Lung (tissue), 12 donors: ENCODE results near the gene RNH1. TPM values are rescaled to one million over a fixed set of nuclear protein-coding genes. Genes with fewer than 3 reads are reported as not detected.

Experiments
- ATAC-seq: fragments of 200-7000 bp; cut with Tn5 transposase; one replicate; pipeline ENCODE4 v1.9.1; 2020; ENCODE audit warnings: moderate number of reproducible peaks; ENCODE audit not compliant: insufficient read depth, low FRiP score
- DNase-seq, 3 donors: peaks; one replicate each; pipeline ENCODE4 v3.0.0-alpha.2; 2013 to 2017
- H3K27ac ChIP-seq, 2 donors: one replicate each; pipeline ENCODE4 v1.5.1; 2013; ENCODE audit warnings: mild to moderate bottlenecking in 2 of 2, moderate library complexity in 2 of 2, control low read depth in 1 of 2, inconsistent platforms in 1 of 2, low read depth in 1 of 2, low read length in 1 of 2
- H3K27me3 ChIP-seq, 3 donors: one replicate each; pipeline ENCODE4 v1.5.1; 2013; ENCODE audit warnings: low read length in 2 of 3; ENCODE audit not compliant: control insufficient read depth in 3 of 3, insufficient read depth in 3 of 3
- H3K36me3 ChIP-seq, 4 donors: one replicate each; pipeline ENCODE4 v1.5.1; 2013; ENCODE audit warnings: low read length in 4 of 4, mild to moderate bottlenecking in 1 of 4, moderate library complexity in 1 of 4; ENCODE audit not compliant: control insufficient read depth in 4 of 4, insufficient read depth in 4 of 4
- H3K4me1 ChIP-seq, 5 donors: one replicate each; pipeline ENCODE4 v1.5.1; 2013; ENCODE audit warnings: low read length in 5 of 5, mild to moderate bottlenecking in 2 of 5, moderate library complexity in 1 of 5; ENCODE audit not compliant: control insufficient read depth in 5 of 5, insufficient read depth in 5 of 5
- H3K4me3 ChIP-seq: one replicate; pipeline ENCODE4 v1.5.1; 2013; ENCODE audit warnings: mild to moderate bottlenecking, control low read depth, moderate library complexity
- H3K9ac ChIP-seq, 2 donors: one replicate each; pipeline ENCODE4 v1.5.1; 2013; ENCODE audit warnings: low read length in 2 of 2, control low read depth in 1 of 2; ENCODE audit not compliant: insufficient read depth in 1 of 2
- H3K9me3 ChIP-seq, 4 donors: one replicate each; pipeline ENCODE4 v1.5.1; 2013; ENCODE audit warnings: low read length in 3 of 4, mild to moderate bottlenecking in 1 of 4, moderate library complexity in 1 of 4; ENCODE audit not compliant: control insufficient read depth in 4 of 4, insufficient read depth in 3 of 4
- WGBS, 2 donors: extraction: QIAGEN DNeasy Blood & Tissue Kit; methylation state at CpG; one replicate each; pipeline ENCODE4 v1.1.7; 2013; 5-methylcytosine and 5-hydroxymethylcytosine counted together
- polyA plus RNA-seq, 2 donors: library from polyadenylated mRNA; stranded (reverse); fragments of 200-250 nt; gene quantifications; one replicate each; pipeline ENCODE4 v1.2.1, GENCODE V29; 2013
- total RNA-seq, 2 donors: library from RNA; depleted of rRNA in 1 of 2; stranded (reverse); fragments of >200 nt in 1 of 2; gene quantifications; one replicate each; pipeline ENCODE4 v1.2.1, GENCODE V29; 2014 to 2021
- TF ChIP-seq, protein P1 (sequence below): IDR thresholded peaks from 2 replicates; pipeline ENCODE4 v1.5.1; 2012; ENCODE audit warnings: mild to moderate bottlenecking; ENCODE audit errors: control extremely low read depth, extremely low read depth
- donor health status: control.
- donor health status: control.
- donor health status: Bipolar disorder and iron deficiency.
- donor health status: healthy.
- donor health status: DM: yes; HTN: yes; CAD: no.

RNH1 gene
- total and polyA plus RNA-seq, 4 donors = 152 to 315 (median 233) TPM

GRCh38 chr11:550021-550745 is 43.1 kb upstream of the RNH1 start:
- Histone ChIP-seq H3K9me3 (no peaks in the 10 kb centered on the region), H3K4me3 (no peak overlapping the region), H3K27me3 (peaks cover 0 to 8% (median 0%) of the 10 kb centered on the region in 3 donors), H3K36me3 (no peaks in the 10 kb centered on the region), H3K27ac (no peak overlapping the region), H3K9ac (no peak overlapping the region), H3K4me1 (peaks cover 0 to 6% (median 0%) of the 10 kb centered on the region in 5 donors)
- DNase-seq = no peak
- TF ChIP-seq, protein P1, sequence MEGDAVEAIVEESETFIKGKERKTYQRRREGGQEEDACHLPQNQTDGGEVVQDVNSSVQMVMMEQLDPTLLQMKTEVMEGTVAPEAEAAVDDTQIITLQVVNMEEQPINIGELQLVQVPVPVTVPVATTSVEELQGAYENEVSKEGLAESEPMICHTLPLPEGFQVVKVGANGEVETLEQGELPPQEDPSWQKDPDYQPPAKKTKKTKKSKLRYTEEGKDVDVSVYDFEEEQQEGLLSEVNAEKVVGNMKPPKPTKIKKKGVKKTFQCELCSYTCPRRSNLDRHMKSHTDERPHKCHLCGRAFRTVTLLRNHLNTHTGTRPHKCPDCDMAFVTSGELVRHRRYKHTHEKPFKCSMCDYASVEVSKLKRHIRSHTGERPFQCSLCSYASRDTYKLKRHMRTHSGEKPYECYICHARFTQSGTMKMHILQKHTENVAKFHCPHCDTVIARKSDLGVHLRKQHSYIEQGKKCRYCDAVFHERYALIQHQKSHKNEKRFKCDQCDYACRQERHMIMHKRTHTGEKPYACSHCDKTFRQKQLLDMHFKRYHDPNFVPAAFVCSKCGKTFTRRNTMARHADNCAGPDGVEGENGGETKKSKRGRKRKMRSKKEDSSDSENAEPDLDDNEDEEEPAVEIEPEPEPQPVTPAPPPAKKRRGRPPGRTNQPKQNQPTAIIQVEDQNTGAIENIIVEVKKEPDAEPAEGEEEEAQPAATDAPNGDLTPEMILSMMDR = no peak
- 96 to 97% methylated on average over 21 to 25 of the region's 25 CpGs for WGBS, 2 donors
- ATAC-seq = no peak

DNA sequence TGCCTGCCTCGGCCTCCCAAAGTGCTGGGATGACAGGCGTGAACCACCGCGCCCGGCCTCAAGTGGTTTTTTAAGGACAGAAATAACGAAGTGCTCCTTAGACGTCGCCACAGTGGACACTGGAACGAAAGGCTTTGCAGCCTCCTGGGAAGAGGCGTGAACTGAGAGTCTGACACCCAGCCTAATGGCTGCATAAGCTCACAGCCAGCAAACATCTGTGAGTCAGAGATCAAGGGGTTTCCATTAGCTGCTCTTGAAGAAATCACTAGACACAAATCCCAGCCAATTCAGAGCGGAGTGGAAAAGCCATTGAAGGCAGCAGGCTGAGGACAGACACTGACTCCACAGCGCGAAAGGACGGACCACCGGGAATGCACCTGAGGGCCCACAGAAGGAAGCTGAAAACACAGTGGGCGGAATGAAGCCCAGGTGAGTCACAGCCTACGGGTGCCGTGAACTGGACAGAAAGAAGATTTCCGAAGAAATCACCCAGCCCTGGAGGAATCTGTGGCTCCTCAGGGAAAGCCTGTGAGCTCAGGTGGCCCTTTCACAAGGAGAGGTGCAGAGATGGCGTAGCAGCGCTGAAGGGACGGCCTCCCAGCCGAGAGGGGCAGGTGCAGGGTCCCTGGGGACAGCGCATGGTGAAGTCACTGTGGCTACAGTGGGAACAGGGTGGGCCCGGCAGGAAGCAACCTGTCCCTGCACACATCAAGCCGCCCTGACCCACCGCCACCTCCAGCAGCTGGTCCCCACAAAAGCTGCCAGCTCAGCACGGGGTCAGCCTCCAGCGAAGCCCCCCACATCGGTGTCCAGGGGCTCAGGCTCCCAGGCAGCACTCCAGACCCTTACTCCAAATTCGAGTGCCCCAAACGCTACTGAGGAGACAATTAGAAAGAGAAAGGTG is 41.9 kb upstream of the RNH1 start:
- H3K36me3 ChIP-seq = no peaks in the 10 kb centered on the region
- H3K27me3 ChIP-seq = peaks cover 0 to 1% (median 0%) of the 10 kb centered on the region in 3 donors
- WGBS, 2 donors = 89 to 91% methylated on average over 32 of the region's 32 CpGs
- H3K9ac ChIP-seq = no peak overlapping the region
- DNase-seq (no peak), ATAC-seq (no peak)
- no peak overlapping the region for H3K4me3 ChIP-seq
- TF ChIP-seq, protein P1 = no peak
- no peak overlapping the region for H3K27ac ChIP-seq
- no peaks in the 10 kb centered on the region for H3K4me1 ChIP-seq
- no peaks in the 10 kb centered on the region for H3K9me3 ChIP-seq

DNA sequence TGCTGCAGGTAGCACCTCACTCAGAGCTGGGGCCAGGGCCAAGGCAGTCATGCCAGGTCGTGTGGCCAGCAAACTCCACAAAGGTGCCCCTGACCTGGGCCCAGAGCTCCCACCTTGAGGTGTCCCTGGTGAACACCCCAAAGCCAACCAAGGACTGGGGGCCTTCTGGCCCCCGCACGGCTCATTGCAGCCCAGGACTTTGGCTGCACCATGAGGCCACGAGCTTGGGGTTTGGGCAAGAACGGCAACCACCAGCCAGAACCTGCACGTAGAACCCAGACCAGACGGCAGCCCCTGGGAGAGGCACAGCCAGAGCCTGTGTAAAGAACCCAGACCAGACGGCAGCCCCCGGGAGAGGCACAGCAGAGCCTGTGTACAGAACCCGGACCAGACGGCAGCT is 38.1 kb upstream of the RNH1 start:
- WGBS, 2 donors = 90 to 92% methylated on average over 11 of the region's 11 CpGs

More for the DNA sequence above, 38.1 kb upstream of the RNH1 start:
- Histone ChIP-seq H3K4me1 (no peaks in the 10 kb centered on the region), H3K27me3 (no peaks in the 10 kb centered on the region), H3K9ac (no peak overlapping the region), H3K27ac (no peak overlapping the region), H3K4me3 (no peak overlapping the region), H3K9me3 (no peaks in the 10 kb centered on the region), H3K36me3 (no peaks in the 10 kb centered on the region)
- DNase-seq = no peak
- no peak for ATAC-seq
- TF ChIP-seq, protein P1 = no peak
